Measurements from ENCODE around the gene TSPO2.

Gene TSPO2

DNA sequence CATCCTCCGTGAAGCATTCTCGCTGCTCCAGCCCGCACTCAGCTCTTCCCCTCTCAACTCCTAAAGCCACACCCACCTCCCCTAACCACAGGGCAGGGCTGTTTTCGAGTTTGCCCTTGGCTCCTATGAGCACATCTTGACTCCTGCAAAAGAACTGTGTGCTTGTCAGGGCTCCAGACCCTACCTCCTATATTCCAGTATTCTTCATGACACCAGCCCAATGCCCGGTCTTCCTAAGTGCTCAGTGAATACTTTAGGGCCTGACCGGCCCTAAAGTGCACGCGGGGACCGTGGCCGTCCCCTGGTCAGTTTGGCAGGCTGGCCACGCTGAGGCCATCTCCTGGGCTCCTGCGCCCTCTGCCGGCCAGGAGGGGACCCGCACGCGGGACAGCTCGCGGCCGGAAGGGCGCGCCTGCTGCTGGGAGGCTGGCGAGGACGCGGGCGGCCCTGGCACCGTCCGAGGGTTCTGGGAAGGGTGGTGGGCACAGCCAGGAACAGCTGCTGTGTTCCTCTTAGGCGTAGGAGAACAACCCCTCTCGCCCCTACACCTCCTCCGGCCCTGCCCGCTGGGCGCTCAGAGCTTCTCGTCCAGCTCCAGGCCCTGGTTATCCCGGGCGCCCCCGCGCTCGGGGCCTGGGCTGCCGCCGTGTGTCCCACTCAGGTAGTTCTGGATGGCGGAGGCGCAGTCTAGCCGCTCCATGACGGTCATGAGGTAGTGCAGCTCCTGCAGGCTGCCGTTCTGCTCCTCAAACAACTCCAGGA, 14.3 kb upstream of the TSPO2 start:
- DNase-seq (ENCODE audit: low read depth): peak; percentile 66

DNA sequence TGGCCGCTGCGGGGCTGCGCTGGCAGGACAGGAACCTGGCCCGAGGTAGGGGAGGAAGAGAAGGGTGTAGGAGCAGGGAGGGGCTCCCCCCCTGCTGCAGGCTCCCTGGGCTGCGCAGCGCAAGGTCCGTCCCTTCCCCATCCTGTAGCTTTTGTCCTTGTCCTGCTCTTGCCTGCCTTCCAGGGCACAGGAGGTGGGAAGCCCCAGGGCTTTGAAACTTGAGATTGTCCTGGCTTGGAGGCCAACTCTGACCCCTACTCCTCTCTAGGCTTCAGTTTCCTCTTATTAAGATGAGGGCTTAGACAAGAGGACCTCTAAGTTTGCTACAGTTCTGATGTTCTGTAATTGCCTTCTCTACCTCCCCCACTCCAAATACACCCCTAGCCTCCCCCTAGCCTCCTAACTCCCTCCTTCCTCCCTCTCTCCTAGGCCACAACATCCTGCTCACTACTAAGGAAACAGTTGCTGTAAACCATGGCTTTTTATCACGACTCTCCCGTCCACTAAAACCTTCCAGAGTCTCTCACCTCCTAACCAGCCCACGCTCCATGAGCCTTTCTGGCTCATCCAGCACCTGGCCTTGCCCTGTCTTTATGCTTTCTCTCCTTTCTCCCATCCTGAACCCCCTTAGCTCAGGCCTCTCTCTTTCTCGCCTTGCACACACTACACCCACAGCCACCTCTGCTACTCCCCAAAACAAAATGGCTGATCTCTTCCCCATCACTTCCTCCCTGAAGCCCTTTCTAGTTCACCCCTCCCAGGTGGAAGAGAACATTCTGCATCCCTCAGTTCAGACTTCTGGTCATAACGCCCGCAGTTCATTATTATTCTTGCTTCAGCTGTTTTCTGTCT, 13.5 kb upstream of the TSPO2 start:
- peak; percentile 25 for DNase-seq (ENCODE audit: low read depth)

DNA sequence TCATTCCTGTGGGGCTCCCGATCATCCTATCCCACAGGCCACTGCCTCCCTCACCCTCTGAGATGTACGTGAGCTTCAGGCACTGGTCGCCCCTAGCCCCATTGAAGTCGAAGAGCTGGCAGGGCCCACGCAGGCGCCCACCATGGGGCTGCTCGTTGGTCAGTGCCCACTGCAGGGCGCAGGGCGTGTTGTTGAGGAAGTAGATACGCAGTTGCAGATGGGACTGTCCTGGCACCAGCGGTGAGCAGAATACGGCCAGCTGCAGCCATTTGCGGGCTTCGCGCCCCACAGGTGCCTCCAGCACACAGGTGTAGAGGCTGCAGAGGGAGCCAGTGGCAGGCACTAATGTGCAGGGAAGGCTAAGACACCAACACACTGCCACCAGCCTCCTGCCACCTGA, 9.4 kb upstream of the TSPO2 start:
- no peak for DNase-seq (ENCODE audit: low read depth)

DNA sequence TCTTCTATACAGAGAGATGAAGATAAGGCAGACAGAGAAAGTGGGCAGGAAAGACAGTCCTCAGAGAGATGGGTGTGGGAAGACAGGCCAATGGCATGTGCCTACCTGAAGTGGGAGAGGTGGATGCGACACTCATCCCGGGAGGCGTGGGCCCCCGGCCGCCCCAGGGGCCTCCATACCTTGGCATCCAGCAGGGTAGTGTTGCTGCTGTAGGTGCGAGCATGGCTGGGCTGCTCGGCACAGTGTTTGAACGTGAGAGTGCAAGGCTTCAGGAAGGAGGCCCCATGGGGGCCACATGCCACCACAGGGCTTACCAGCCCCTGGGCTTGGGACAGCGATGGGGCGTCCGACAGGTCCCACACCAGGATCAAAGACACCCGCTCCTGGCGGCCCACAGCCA, 8.5 kb upstream of the TSPO2 start:
- DNase-seq (ENCODE audit: low read depth): no peak

GRCh38 chr6:41036186-41036585, 6.1 kb upstream of the TSPO2 start:
- no peak for DNase-seq (ENCODE audit: low read depth)

- no peak for DNase-seq (ENCODE audit: low read depth)
Observed at GRCh38 chr6:41036601-41037000, 5.7 kb upstream of the TSPO2 start.

- no peak for DNase-seq (ENCODE audit: low read depth)
Observed at GRCh38 chr6:41037107-41037900, 5.0 kb upstream of the TSPO2 start.

DNA sequence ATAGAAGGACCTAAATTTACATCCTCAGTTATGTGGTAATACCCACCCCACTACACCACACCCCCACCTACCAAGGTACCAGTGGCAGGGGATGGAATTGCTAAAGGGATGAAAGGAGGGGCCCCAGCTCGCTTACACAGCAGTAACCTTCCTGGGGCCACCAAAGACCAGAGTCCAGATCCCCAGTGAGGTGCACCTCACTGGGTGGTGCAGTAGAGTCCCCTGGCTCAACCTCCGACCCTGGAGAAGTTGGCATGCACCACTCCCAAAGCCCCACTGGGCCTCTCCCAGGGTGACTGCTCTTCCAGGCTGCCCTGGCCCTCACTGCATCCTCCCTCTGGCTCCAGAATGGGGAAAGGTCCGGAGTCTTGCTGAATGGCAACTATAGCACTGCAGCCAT, 4.1 kb upstream of the TSPO2 start:
- DNase-seq (ENCODE audit: low read depth): no peak

DNA sequence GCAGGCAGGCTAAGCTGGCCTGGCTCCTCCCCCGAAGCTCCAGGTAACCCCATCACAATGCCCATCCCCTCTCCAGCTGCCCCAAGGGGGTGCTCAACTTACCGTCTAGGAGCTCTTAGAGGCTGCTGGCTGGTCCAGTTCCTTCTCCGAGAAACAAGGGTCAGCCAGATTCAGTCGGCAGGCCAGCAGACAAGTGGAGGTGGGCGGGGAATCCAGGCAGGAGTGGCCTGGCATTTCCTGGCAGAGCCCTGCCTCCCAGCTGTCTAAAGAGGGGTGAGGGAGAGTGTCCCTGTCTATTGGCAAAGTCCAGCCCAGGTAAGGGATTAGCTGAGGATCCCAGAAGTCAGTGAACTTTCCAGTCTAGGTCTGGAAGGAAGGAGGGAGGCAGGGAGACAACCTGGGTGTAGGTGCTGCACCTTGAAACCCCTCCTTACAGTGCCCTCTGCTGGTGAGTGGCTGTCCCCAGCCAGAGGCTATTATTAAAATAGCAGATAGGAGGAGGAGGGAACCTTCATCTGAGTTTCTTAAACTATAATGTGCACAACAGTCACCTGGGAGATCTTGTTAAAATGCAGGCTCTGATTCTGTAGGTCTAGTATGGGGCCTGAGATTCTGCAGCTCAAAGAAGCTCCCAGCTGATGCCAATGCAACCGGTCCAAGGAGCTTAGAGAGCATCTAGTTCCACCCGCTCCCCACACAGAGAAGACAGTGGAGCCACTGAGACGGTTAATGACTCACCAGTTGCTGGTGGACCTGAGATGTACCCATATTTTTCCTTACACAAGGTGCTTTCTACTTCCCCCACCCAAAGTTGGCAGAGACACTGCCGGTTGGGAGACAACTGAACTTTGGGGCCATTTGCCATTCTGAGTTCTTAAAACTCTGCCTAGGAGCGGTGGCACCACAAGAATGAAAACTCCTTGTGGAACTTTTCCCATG, 2.9 kb upstream of the TSPO2 start, which contains the start of gene UNC5CL:
Gene UNC5CL (minus strand): TSS at position 162 of the 939 bp plus-strand sequence. CDS start 4,147 bp downstream, outside the sequence.
- no peak for DNase-seq (ENCODE audit: low read depth)

DNA sequence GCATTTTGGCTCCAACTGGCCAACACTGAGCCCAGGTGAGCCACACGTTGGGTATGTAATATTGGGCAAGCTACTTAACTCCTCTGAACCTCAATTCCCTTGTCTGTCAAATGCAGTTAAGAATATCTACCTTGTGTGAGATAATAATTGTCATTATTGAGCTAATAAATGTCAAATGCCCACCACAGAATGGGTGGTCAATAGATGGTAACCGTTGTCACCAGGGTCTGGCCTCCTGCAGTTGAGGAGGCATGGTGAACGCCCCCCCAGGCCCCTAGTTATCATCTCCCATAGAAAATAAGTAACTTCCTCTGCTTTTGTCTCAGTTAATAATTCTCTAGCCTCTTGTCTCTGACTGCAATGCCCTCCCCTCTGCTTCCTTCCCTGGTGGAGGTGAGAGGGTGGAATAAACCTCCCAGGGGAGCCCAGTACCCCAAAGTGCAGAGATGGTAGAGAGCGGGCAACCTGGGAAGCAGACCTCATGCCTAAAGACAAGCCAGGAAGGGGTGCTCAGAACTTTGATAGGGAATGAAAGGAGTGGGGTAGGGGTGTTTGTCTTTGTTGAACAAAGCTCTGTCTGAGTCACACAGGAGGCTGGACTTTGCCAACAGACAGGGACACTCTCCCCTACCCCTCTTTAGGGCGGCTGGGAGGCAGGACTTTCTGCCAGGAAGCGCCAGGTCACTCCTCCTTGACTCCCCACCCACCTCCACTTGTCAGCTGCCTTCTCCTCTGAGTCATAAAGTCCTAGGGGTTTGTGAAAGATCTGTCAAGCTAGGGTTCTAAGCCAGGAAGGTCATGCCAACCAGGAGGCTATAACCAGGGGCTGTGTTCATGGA, 1.9 kb upstream of the TSPO2 start:
- DNase-seq (ENCODE audit: low read depth): no peak

DNA sequence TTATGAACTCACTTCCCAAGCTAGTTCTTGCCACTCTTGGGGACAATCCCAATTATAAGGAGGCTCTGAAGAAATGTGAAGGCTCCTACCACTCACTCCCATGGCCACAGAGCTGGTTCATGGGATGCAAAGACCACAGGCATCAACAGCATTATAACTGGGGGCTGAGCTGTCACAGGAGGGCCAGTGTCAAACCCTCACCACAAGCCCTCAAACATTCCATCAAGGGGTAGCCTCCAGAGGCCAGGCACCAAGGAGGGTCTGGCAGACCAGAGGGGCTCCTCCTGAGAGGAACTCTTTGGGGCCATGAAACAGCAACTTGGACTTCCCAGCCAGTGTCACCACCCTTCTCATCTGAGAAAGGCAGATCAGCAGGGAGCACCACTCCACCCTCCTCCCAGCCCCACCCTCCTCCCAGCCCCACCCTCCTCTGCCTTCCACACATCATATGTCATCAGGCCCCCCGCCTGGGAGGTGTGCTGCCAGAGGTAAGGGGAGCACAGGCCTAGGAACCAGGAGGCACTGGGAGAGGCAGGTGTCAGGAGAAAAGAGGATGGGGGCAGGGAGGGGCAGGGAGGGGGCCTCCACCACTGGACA, 1.2 kb upstream of the TSPO2 start:
- no peak for DNase-seq (ENCODE audit: low read depth)

DNA sequence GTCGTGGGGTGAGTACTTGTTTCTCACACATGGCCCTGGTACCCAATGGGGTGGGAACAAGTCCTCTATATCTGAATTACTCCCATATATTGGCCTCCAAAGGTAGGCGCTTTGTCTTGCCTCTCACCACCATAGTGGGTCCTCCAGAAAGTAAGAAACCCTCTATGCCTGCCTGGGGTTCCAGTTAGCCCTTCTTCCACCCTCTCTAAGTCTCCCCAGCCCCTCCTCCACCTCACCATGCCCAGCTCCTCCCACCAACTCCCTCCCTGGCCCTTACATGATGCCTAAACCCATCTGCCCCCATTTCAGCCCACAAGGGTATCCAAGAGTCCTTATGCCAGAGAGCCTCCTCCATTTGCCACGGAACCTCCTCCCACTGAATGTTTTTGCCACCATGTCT, 884 bp downstream of the TSPO2 start:
- no peak for DNase-seq (ENCODE audit: low read depth)

DNA sequence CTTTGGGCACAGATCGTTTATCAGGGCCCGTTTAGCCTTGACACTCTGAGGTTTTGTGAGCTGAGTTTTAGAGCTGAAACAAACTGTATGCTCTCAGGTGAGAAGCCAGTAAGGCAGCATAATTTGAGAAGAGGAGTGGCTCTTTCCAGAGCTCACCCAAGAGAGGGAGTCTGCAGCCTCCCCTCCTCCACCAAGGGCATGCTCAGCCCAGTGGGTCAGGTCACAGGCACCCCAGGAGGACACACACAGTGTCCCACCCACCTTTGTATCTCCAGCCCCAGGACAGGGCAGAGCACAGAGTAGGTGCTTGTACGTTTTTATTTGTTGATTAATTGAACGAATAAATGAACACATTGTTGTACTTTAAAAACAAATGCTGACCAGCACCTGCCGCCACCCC, 3.4 kb downstream of the TSPO2 start:
- no peak for DNase-seq (ENCODE audit: low read depth)

DNA sequence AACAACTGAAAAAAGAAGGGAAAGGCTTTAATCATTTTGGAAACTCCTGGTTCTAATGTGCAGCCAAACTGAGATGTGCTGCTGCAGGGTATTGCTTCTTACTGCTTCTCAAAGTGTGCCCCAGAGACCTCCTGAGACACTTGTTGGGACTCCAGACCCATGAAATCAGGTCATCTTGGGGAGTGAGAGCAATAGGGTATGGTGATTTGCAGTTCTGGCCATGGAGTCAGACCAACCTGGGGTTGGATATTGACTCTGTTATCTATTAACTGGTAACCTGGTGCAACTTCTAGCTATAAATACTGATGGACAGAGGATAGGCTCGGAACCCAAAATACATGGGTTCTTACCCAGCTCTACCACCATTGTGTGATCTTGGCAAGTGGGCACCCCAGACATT, 3.8 kb downstream of the TSPO2 start:
- DNase-seq (ENCODE audit: low read depth): no peak

DNA sequence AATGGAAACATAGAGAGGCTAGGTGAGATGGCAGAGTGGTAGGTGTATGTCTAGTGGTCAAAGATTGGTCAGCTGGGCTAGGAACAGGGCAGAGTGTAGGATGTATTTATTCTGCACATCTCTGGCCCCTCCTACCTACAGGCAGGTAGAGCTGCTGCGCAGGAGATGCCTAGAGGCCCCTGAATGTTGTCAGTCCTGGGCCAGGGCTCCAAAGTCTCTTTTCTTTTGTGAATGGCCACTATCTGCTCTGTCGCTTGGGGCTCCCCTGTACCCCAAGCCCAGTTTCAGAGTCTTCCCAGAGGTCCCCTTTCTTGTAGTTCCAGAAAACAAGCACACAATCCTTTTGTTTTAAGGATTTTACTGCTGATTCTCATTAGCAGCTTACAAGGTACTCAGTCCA, 5.0 kb downstream of the TSPO2 start:
- DNase-seq (ENCODE audit: low read depth): no peak

GRCh38 chr6:41047745-41048732, 5.8 kb downstream of the TSPO2 start:
- DNase-seq (ENCODE audit: low read depth): no peak

GRCh38 chr6:41049521-41049920, 7.3 kb downstream of the TSPO2 start:
- no peak for DNase-seq (ENCODE audit: low read depth)

- DNase-seq (ENCODE audit: low read depth): no peak
Observed at GRCh38 chr6:41049955-41050354, 7.7 kb downstream of the TSPO2 start.

GRCh38 chr6:41050536-41050935, 8.3 kb downstream of the TSPO2 start:
- DNase-seq (ENCODE audit: low read depth): no peak

Data from CMK (cell line).